Tibial artery (tissue), 4 donors: ENCODE results near the gene ATXN7.

ENCODE experiments used
- DNase-seq, 2 donors: peaks; one replicate each; pipeline ENCODE4 v3.0.0-alpha.2; 2019
- H3K27ac ChIP-seq, 2 donors: fragments of 200-600 bp; sonication (generic) in 1 of 2; 1 replicate in 1 of 2; 2 replicates in 1 of 2; pipeline ENCODE4 v1.5.1; 2018 to 2019; ENCODE audit warnings: mild to moderate bottlenecking in 1 of 2
- H3K27me3 ChIP-seq, 2 donors: fragments of 200-600 bp; sonication (generic) in 1 of 2; one replicate each; pipeline versions ENCODE4 v1.5.1 to v1.6.0; 2016 to 2019
- H3K36me3 ChIP-seq, 3 donors: fragments of 200-600 bp; sonication (generic) in 2 of 3; one replicate each; pipeline ENCODE4 v1.5.1; 2016 to 2019; ENCODE audit warnings: mild to moderate bottlenecking in 2 of 3
- H3K4me1 ChIP-seq, 4 donors: fragments of 200-600 bp; sonication (generic) in 2 of 4; 1 replicate in 3 of 4; 2 replicates in 1 of 4; pipeline ENCODE4 v1.5.1; 2016 to 2019
- H3K4me3 ChIP-seq, 2 donors: fragments of 200-600 bp; sonication (generic) in 1 of 2; 1 replicate in 1 of 2; 2 replicates in 1 of 2; pipeline ENCODE4 v1.5.1; 2018 to 2019; ENCODE audit warnings: mild to moderate bottlenecking in 2 of 2
- H3K9me3 ChIP-seq, 3 donors: fragments of 200-600 bp; sonication (generic) in 1 of 3; one replicate each; pipeline ENCODE4 v1.5.1; 2016 to 2019
- CTCF ChIP-seq, 2 experiments: fragments of 200-600 bp in 1 of 2; fragments of 450-650 bp in 1 of 2; IDR thresholded peaks; one replicate each; pipeline ENCODE4 v1.5.1; 2017 to 2019; ENCODE audit warnings: antibody characterized with exemption in 2 of 2, mild to moderate bottlenecking in 1 of 2, moderate library complexity in 1 of 2
- intact Hi-C: fragments of 100-400 bp; cut with DNase I; formaldehyde crosslinking; loops from one replicate; pipeline ENCODE4 v1.15.0; 2023; ENCODE audit warnings: low total_unique reads

The ATXN7 gene

DNA sequence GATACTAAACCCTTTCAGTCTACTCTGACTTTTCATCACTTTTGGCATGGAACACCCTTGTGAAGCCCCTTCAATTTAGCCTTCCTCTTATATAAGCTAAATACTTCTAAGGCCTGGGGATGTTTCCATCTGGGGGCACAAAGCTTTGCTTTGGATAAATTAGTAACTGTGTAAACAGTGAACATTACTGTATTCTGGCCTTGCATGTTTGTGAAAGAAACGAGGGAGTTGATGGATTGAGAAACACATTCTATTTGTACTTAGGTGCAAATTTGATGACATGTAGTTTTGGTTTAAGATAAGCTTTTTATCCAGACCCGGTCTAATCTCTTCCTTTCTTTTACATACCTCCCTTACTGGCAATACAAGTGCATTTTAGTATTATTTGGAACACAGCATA lies 139.9 kb downstream of the ATXN7 start:
- no peak for DNase-seq
- Histone ChIP-seq H3K4me3 (no peak overlapping the region), H3K36me3 (peaks cover 21 to 76% (median 46%) of the 10 kb centered on the region in 3 donors), H3K4me1 (peaks cover 0 to 9% (median 2%) of the 10 kb centered on the region in 4 donors), H3K9me3 (no peaks in the 10 kb centered on the region), H3K27me3 (no peaks in the 10 kb centered on the region), H3K27ac (no peak overlapping the region)
- no peak for TF ChIP-seq CTCF (IDR thresholded peaks at IDR 0.05)
- intact Hi-C loops = no loop called here

GRCh38 chr3:64008017-64008416 lies 144.3 kb downstream of the ATXN7 start:
- Histone ChIP-seq H3K4me1 (peaks cover 0 to 35% (median 5%) of the 10 kb centered on the region in 4 donors), H3K27me3 (no peaks in the 10 kb centered on the region), H3K27ac (no peak overlapping the region), H3K9me3 (no peaks in the 10 kb centered on the region), H3K36me3 (peaks cover 45 to 94% (median 58%) of the 10 kb centered on the region in 3 donors), H3K4me3 (no peak overlapping the region)
- TF ChIP-seq CTCF (IDR thresholded peaks at IDR 0.05) = no peak
- intact Hi-C loops = no loop called here
- no peak for DNase-seq

GRCh38 chr3:64008487-64009351 lies 145.1 kb downstream of the ATXN7 start:
- DNase-seq = no peak
- Histone ChIP-seq H3K4me1 (peaks cover 0 to 35% (median 5%) of the 10 kb centered on the region in 4 donors), H3K36me3 (peaks cover 51 to 96% (median 65%) of the 10 kb centered on the region in 3 donors), H3K4me3 (no peak overlapping the region), H3K27me3 (no peaks in the 10 kb centered on the region), H3K9me3 (no peaks in the 10 kb centered on the region), H3K27ac (peak overlapping the region in 1 of 2 donors; percentile 42)
- no peak for TF ChIP-seq CTCF (IDR thresholded peaks at IDR 0.05)
- intact Hi-C loops = no loop called here

GRCh38 chr3:64009528-64009927 lies 145.9 kb downstream of the ATXN7 start:
- Histone ChIP-seq H3K27me3 (no peaks in the 10 kb centered on the region), H3K4me1 (peaks cover 0 to 35% (median 5%) of the 10 kb centered on the region in 4 donors), H3K27ac (peak overlapping the region in 1 of 2 donors; percentile 42), H3K36me3 (peaks cover 48 to 95% (median 73%) of the 10 kb centered on the region in 3 donors), H3K4me3 (no peak overlapping the region), H3K9me3 (no peaks in the 10 kb centered on the region)
- intact Hi-C loops = no loop called here
- no peak for TF ChIP-seq CTCF (IDR thresholded peaks at IDR 0.05)
- DNase-seq = no peak

DNA sequence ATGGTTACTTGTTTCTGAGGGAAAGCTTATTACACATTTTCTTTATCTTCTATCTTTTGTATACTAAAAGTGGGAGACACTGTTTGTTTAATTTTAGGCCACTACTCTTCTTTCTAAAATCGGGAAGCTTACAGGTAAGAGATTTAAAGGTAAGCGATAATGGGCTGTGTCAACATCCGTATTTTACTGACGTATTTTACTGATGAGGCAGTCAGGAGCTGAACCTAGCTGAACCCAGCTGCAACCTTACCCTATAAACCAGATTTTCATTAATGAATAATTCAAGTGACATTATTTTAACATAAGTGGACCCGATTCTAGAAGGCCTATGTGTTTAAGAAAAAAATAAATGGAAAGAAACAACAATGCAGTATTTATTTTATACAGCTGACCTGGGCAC lies 146.5 kb downstream of the ATXN7 start:
- Histone ChIP-seq H3K27ac (peak overlapping the region in 1 of 2 donors; percentile 42), H3K27me3 (no peaks in the 10 kb centered on the region), H3K4me1 (peaks cover 0 to 35% (median 5%) of the 10 kb centered on the region in 4 donors), H3K9me3 (no peaks in the 10 kb centered on the region), H3K36me3 (peaks cover 49 to 96% (median 80%) of the 10 kb centered on the region in 3 donors), H3K4me3 (no peak overlapping the region)
- TF ChIP-seq CTCF (IDR thresholded peaks at IDR 0.05) = no peak
- no peak for DNase-seq
- intact Hi-C loops = no loop called here
